A549 (cell line): ENCODE data around the gene NECTIN4.

ENCODE experiments used
- PBX3 ChIP-seq: IDR thresholded peaks from 2 replicates; pipeline ENCODE4 v1.6.1; 2012
- POLR2A ChIP-seq: IDR thresholded peaks from 2 replicates; pipeline ENCODE4 v1.6.1; 2012; ENCODE audit warnings: mild to moderate bottlenecking, low read length

GRCh38 chr1:161061419-161061818, 27.9 kb downstream of the NECTIN4 start:
- no peak for TF ChIP-seq POLR2A
- TF ChIP-seq PBX3: no peak
